Renal cortex interstitium (tissue), 11 donors: Measurements from ENCODE around the gene HDAC9. TPM values are rescaled to one million over a fixed set of nuclear protein-coding genes. Genes with fewer than 3 reads are reported as not detected.

Experiments
- DNase-seq, 11 donors: peaks; one replicate each; pipeline ENCODE4 v3.0.0-alpha.2; 2013; ENCODE audit warnings: low read depth in 9 of 11, low spot score in 4 of 11; ENCODE audit errors: extremely low read depth in 1 of 11
- polyA plus RNA-seq, 3 donors: library from polyadenylated mRNA; unstranded; fragments of 120-200 nt; gene quantifications; one replicate each; pipeline ENCODE4 v1.2.1, GENCODE V29; 2013; ENCODE audit not compliant: insufficient read length in 3 of 3

HDAC9 gene
- polyA plus RNA-seq, 3 donors = 8.8 to 10.2 (median 9.6) TPM

GRCh38 chr7:18843979-18844378 lies 348.4 kb downstream of the HDAC9 start:
- DNase-seq = no peak

GRCh38 chr7:18844735-18845134 lies 349.2 kb downstream of the HDAC9 start:
- no peak for DNase-seq

- no peak for DNase-seq
These were observed 350.2 kb downstream of the HDAC9 start for GRCh38 chr7:18845700-18846099.

GRCh38 chr7:18846765-18847215 lies 351.2 kb downstream of the HDAC9 start:
- no peak for DNase-seq

- DNase-seq = no peak
These were observed 353.6 kb downstream of the HDAC9 start for GRCh38 chr7:18849130-18849529.

GRCh38 chr7:18855796-18856195 lies 360.2 kb downstream of the HDAC9 start:
- DNase-seq = no peak

- DNase-seq = no peak
These were observed 362.7 kb downstream of the HDAC9 start for GRCh38 chr7:18858232-18858631.

- DNase-seq = no peak
These were observed 363.8 kb downstream of the HDAC9 start for GRCh38 chr7:18859318-18859717.

GRCh38 chr7:18860221-18860620 lies 364.7 kb downstream of the HDAC9 start:
- DNase-seq = no peak

- no peak for DNase-seq
These were observed 366.1 kb downstream of the HDAC9 start for GRCh38 chr7:18861514-18862118.

GRCh38 chr7:18864967-18865366 lies 369.4 kb downstream of the HDAC9 start:
- no peak for DNase-seq

- DNase-seq = no peak
These were observed 370.9 kb downstream of the HDAC9 start for GRCh38 chr7:18866359-18867036.

- no peak for DNase-seq
These were observed 376.8 kb downstream of the HDAC9 start for GRCh38 chr7:18872344-18872743.

GRCh38 chr7:18873734-18874336 lies 378.3 kb downstream of the HDAC9 start:
- no peak for DNase-seq

- no peak for DNase-seq
These were observed 379.3 kb downstream of the HDAC9 start for GRCh38 chr7:18874880-18875279.

GRCh38 chr7:18877874-18878273 lies 382.3 kb downstream of the HDAC9 start:
- no peak for DNase-seq

- no peak for DNase-seq
These were observed 391.3 kb downstream of the HDAC9 start for GRCh38 chr7:18886832-18887231.

- no peak for DNase-seq
These were observed 393.9 kb downstream of the HDAC9 start for GRCh38 chr7:18889436-18889835.

- DNase-seq = no peak
These were observed 394.6 kb downstream of the HDAC9 start for GRCh38 chr7:18890134-18890533.

GRCh38 chr7:18890885-18891621 lies 395.5 kb downstream of the HDAC9 start:
- DNase-seq = peak in 2 of 11 donors; percentile 14 to 18
